H4 (cell line): ENCODE measurements around the gene MLXIP. TPM values are rescaled to one million over a fixed set of nuclear protein-coding genes. Genes with fewer than 3 reads are reported as not detected.
"Not testable (repeated sequence)": the region's sequence is repeated elsewhere in the genome, so short reads cannot be mapped to it uniquely, and the experiment has no call there.

Experiments used
- DNase-seq: peaks from one replicate; pipeline ENCODE4 v3.0.0-alpha.2; 2015; ENCODE audit warnings: low spot score
- total RNA-seq: library from RNA; depleted of rRNA; stranded (reverse); fragments of >200 nt; shearing (Covaris generic); gene quantifications from 2 replicates; pipeline ENCODE4 v1.2.3, GENCODE V29; 2014

MLXIP gene
- total RNA-seq, 1 experiment from 2014 or later: 5.0 TPM

- DNase-seq: no peak
Observed at GRCh38 chr12:122096014-122096413, 17.5 kb downstream of the MLXIP start.

DNA sequence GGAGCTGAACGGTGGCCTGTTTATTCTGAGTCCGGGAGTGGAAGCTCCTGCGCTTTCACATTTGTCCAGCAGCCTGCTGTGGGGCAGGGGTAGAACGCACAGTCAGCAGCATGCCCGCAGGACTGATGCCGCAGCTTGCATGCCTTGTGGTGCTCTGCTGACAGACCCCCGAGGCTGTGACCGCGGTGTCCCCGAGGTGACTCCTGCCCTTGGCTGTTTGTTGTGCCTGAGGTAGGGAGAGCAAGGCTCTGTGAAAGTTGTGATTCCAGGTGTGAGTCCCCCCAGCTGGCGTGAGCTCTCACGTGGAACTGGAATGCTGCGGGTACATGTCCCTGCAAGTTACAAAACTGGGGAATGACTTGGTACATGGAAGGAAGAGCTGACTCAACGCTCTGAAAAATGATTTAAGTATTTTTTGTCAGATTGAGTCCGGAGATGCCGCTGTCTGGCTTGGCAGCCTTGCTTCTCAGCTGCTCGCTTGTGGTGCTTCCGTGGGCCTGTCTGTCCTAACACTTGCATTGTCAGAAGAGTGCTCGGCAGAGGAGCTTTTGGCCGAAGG lies 18.1 kb downstream of the MLXIP start:
- no peak for DNase-seq

- DNase-seq: no peak
Observed at GRCh38 chr12:122097584-122097926, 19.0 kb downstream of the MLXIP start.

DNA sequence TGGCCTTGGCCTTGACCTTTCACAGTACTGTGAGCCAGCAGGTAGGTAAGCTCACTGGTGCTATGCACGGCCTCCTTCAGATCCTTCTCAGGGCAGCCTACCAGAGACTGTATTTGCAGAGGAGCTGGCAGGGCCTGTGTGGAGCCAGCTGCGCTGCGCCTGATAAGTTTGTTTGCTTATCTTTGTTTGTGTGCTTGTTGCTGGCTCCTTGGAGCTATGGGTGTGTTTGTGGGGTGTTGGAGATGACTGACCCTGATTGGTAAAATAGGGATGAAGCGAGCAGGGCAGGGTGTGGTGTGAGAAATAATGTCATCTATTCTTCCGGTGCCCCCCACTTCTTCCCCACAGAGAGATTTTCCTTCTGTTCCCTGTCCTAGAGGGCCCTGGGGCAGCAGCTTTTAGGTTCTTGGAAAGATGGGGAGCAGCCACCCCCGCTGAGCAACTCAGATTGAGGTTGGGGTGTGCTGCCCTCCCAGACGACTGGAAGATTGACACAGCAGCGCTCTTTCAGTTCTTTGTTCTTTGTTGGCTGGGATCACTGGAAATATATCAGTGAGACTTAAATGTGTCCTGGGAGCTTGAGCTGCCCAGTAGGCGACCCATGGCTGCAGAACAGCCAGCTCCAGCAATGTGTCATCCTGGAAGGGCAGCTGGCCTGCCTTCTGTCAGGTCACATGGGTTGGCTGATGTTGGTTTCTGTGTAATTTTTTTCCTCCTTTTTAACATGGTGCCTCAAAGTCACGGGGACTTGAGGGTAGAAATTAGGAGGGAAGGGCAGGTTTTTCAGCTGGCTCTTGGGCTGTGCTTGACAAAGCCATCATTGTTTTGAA lies 19.6 kb downstream of the MLXIP start:
- peak; percentile 42 for DNase-seq

GRCh38 chr12:122099280-122099749 lies 20.8 kb downstream of the MLXIP start:
- DNase-seq: no peak

GRCh38 chr12:122099856-122100255 lies 21.3 kb downstream of the MLXIP start:
- DNase-seq: no peak

- no peak for DNase-seq
Observed at GRCh38 chr12:122100568-122100967, 22.0 kb downstream of the MLXIP start.

GRCh38 chr12:122102331-122102730 lies 23.8 kb downstream of the MLXIP start:
- DNase-seq: no peak

GRCh38 chr12:122104844-122105243 lies 26.3 kb downstream of the MLXIP start:
- no peak for DNase-seq

- DNase-seq: not testable (repeated sequence)
Observed at GRCh38 chr12:122105496-122105895, 26.9 kb downstream of the MLXIP start.

GRCh38 chr12:122106843-122107242 lies 28.3 kb downstream of the MLXIP start:
- DNase-seq: no peak

- DNase-seq: no peak
Observed at GRCh38 chr12:122107261-122107660, 28.7 kb downstream of the MLXIP start.

- DNase-seq: no peak
Observed at GRCh38 chr12:122111089-122111641, 32.6 kb downstream of the MLXIP start.

DNA sequence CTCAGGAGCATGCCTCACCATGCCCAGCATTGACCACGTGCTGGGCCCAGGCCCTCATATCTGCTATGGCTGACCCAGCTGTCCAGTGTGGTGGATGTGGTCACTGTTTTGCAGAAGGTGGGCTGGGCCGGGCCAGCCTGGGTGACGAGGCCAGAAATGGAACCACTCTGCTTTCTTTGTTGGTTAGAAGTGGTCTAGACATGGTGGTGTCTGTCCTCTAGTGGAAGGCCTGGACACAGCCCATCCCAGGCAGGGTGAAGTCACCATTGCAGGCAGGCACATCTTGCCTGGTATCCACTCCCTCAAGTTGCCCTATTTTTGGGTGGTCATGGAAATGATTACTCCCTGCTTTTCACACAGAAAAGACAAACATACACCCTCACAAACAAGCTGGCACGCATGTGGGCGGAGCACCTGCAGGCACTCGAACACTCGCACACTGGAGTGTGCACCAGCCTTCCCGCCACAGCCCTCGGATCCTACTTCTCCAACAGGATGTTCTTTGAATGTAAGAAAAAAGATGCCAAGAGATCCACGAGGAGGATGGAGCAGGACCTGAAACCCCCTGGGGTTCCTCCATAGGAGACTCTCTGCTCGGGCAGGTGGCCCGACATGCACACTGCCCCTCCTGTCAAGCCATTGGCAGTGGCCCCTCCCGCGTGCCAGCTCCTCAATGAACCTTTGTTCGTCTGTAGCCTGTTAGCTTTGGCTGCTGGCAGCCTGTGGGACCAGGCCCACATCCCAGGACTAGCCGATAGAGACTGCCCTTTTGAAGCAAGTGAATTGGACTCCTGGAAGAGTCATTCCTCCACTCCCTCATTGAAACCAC lies 38.4 kb downstream of the MLXIP start:
- DNase-seq: no peak

DNA sequence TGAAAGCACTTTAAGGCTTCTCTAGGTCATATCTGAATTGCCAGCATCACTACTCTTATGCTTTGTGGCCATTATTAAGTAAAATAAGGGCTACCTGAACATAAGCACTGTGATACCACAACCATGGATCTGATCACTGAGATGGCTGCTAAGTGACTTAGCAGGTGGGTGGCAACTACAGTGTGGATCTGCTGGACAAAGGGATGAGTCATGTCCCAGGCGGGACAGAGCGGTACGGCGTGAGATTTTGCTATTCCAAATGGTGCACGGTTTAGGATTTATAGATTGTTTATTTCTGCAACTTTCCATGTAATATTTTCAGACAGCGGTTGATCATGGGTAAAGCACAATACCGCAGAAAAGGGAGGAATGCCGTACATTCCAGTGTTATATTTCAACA lies 39.4 kb downstream of the MLXIP start:
- no peak for DNase-seq

GRCh38 chr12:122121341-122121740 lies 42.8 kb downstream of the MLXIP start:
- not testable (repeated sequence) for DNase-seq

GRCh38 chr12:122121745-122122144 lies 43.2 kb downstream of the MLXIP start:
- no peak for DNase-seq

GRCh38 chr12:122123051-122123760 lies 44.6 kb downstream of the MLXIP start:
- DNase-seq: peak; percentile 48

DNA sequence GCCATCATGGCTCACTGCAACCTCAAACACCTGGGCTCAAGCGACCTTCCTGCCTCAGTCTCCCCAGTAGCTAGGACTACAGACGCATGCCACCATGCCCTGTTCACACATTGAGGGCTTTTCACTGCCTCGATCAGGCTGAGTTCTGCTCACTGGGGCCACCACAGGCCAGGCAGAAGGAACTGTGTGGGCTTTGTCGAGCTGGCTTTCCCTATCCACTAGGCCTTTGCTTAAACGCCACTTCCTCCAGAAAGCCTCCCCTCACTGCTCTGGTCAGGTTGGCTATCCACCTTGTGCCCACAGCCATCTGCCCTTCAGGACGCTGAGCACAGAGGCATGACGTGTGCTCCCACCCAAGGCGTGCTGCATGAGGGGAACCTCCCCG lies 45.2 kb downstream of the MLXIP start:
- no peak for DNase-seq

- DNase-seq: no peak
Observed at GRCh38 chr12:122124370-122124769, 45.8 kb downstream of the MLXIP start.

GRCh38 chr12:122125452-122126341 lies 47.1 kb downstream of the MLXIP start:
- no peak for DNase-seq
